Measurements from ENCODE around the gene RELT. TPM values are rescaled to one million over a fixed set of nuclear protein-coding genes. Genes with fewer than 3 reads are reported as not detected.

RELT gene
- total RNA-seq, 1 experiment from 2014 or later: 10.2 TPM

- H3K27me3 Mint-ChIP-seq (ENCODE audit: low read depth): peaks cover 8% of the 10 kb centered on the region
- Histone ChIP-seq H3K79me1 (ENCODE audit: insufficient read depth, low read depth, low read length, poor library complexity, severe bottlenecking) (no peaks in the 10 kb centered on the region), H2AK5ac (ENCODE audit: insufficient read length, low read length) (no peak overlapping the region), H3K4me2 (ENCODE audit: insufficient read depth, insufficient read length, low read length) (no peak overlapping the region), H4K20me1 (ENCODE audit: control insufficient read depth, insufficient read depth, insufficient read length) (no peaks in the 10 kb centered on the region), H3K9me3 (ENCODE audit: control insufficient read depth, low read depth, low read length) (no peaks in the 10 kb centered on the region), H3K9ac (ENCODE audit: extremely low read depth, insufficient read length, low read length) (no peak overlapping the region), H4K91ac (ENCODE audit: insufficient read length, low read depth, low read length) (no peak overlapping the region), H3T11ph (ENCODE audit: low read length) (no peak overlapping the region), H2BK12ac (ENCODE audit: insufficient read length, low read depth, low read length) (no peak overlapping the region), H3K14ac (ENCODE audit: insufficient read depth, low read length) (no peak overlapping the region; the same call in 1 of the 2 replicates), H3K56ac (ENCODE audit: insufficient read length, low read depth, low read length) (no peak overlapping the region), H4K8ac (replicated peaks; ENCODE audit: insufficient read length, low read depth, low read length) (no peak overlapping the region), H3K79me2 (ENCODE audit: insufficient read depth, low read length) (no peaks in the 10 kb centered on the region), H2BK15ac (ENCODE audit: low read depth, low read length) (no peak overlapping the region), H2BK20ac (ENCODE audit: low read depth, low read length, poor library complexity, severe bottlenecking) (no peak overlapping the region), H2BK120ac (ENCODE audit: low read depth, low read length, poor library complexity, severe bottlenecking) (no peak overlapping the region), H3K4ac (ENCODE audit: low read depth, low read length) (no peak overlapping the region), H3K4me1 (ENCODE audit: insufficient read depth, low read length) (no peaks in the 10 kb centered on the region), H2BK5ac (ENCODE audit: insufficient read length, low read length) (no peak overlapping the region), H3K27me3 (ENCODE audit: insufficient read depth, low read length) (no peaks in the 10 kb centered on the region), H3K23me2 (ENCODE audit: insufficient read length, low read depth, low read length, poor library complexity, severe bottlenecking) (no peaks in the 10 kb centered on the region), H3K18ac (ENCODE audit: insufficient read length, low read depth, low read length) (no peak overlapping the region), H2AFZ (ENCODE audit: low read length) (no peak overlapping the region), H3K27ac (ENCODE audit: insufficient read length, low read depth, low read length) (no peak overlapping the region), H3K23ac (ENCODE audit: insufficient read length, low read depth, low read length) (no peak overlapping the region), H4K5ac (ENCODE audit: insufficient read length, low read depth, low read length) (no peak overlapping the region)
- no peak for TF ChIP-seq CTCF (conservative IDR thresholded peaks at IDR 0.05)
- H3K9me3 Mint-ChIP-seq: no peaks in the 10 kb centered on the region
- H3K27ac Mint-ChIP-seq: no peak overlapping the region
- H3K4me3 Mint-ChIP-seq: no peak overlapping the region
- H3K4me1 Mint-ChIP-seq: peaks cover 1 to 2% of the 10 kb centered on the region in 2 experiments; a peak in 3 of 4 replicates
- peaks cover 3 to 11% (median 3%) of the 10 kb centered on the region in 3 experiments; a peak in 4 of 7 replicates for H3K36me3 Mint-ChIP-seq (ENCODE audit: insufficient read depth in 1 of 3, low read depth in 3 of 3)
- no CpG with 5 or more reads among the region's 20 CpGs for WGBS (ENCODE audit: extremely low coverage, insufficient read length, low lambda C conversion rate)
- DNase-seq: no peak
These were observed 8.6 kb upstream of the RELT start for GRCh38 chr11:73367482-73368024.

Data from H9 (cell line).